CD14-positive monocyte (primary cell): ENCODE results near the gene TIFAB. TPM values are rescaled to one million over a fixed set of nuclear protein-coding genes. Genes with fewer than 3 reads are reported as not detected.

Experiments
- DNase-seq, 3 donors: peaks; one replicate each; pipeline ENCODE4 v3.0.0-alpha.2; 2011 to 2022
- H2AFZ ChIP-seq: 2 replicates; pipeline ENCODE4 v1.6.0; 2012; ENCODE audit warnings: mild to moderate bottlenecking, low read depth, low read length, inconsistent platforms; ENCODE audit not compliant: insufficient read depth, poor library complexity, severe bottlenecking
- H3K27ac ChIP-seq, 2 donors: 1 replicate in 1 of 2; 2 replicates in 1 of 2; pipeline ENCODE4 v1.5.1; 2012 to 2013; ENCODE audit warnings: low read length in 2 of 2, control low read depth in 1 of 2, inconsistent platforms in 1 of 2, low read depth in 1 of 2, mild to moderate bottlenecking in 1 of 2
- H3K27me3 ChIP-seq, 2 donors: one replicate each; pipeline versions ENCODE4 v1.6.0 to v1.6.1; 2011 to 2013; ENCODE audit warnings: low read length in 2 of 2; ENCODE audit not compliant: control insufficient read depth in 2 of 2, insufficient read depth in 2 of 2
- H3K36me3 ChIP-seq, 2 donors: replicated peaks in 1 of 2; 1 replicate in 1 of 2; 2 replicates in 1 of 2; pipeline versions ENCODE4 v1.5.1 to v1.6.1; 2012 to 2013; ENCODE audit warnings: low read length in 2 of 2, control low read depth in 1 of 2, inconsistent platforms in 1 of 2, mild to moderate bottlenecking in 1 of 2; ENCODE audit not compliant: insufficient read depth in 2 of 2, control insufficient read depth in 1 of 2
- H3K4me1 ChIP-seq, 2 donors: 1 replicate in 1 of 2; 2 replicates in 1 of 2; pipeline versions ENCODE4 v1.5.1 to v1.6.1; 2012 to 2013; ENCODE audit warnings: low read length in 2 of 2, control low read depth in 1 of 2, inconsistent platforms in 1 of 2, mild to moderate bottlenecking in 1 of 2, moderate library complexity in 1 of 2; ENCODE audit not compliant: insufficient read depth in 2 of 2, control insufficient read depth in 1 of 2
- H3K4me2 ChIP-seq: replicated peaks from 2 replicates; pipeline ENCODE3; 2012; ENCODE audit warnings: low read length, moderate library complexity, mild to moderate bottlenecking; ENCODE audit not compliant: poor library complexity, severe bottlenecking; ENCODE audit errors: extremely low read depth
- H3K4me3 ChIP-seq, 3 experiments: fragments of 200-600 bp in 1 of 3; sonication (generic) in 1 of 3; replicated peaks in 1 of 3; 1 replicate in 2 of 3; 2 replicates in 1 of 3; pipeline ENCODE4 v1.5.1; 2011 to 2013; ENCODE audit warnings: low read length in 3 of 3, mild to moderate bottlenecking in 3 of 3, control low read depth in 2 of 3, low read depth in 2 of 3, inconsistent platforms in 1 of 3, moderate library complexity in 1 of 3
- H3K79me2 ChIP-seq: 2 replicates; pipeline ENCODE4 v1.6.0; 2012; ENCODE audit warnings: mild to moderate bottlenecking, control low read depth, inconsistent platforms, low read length, moderate library complexity; ENCODE audit not compliant: insufficient read depth
- H3K9ac ChIP-seq: 2 replicates; pipeline ENCODE4 v1.6.0; 2017; ENCODE audit warnings: low read length, mild to moderate bottlenecking; ENCODE audit not compliant: insufficient read depth, poor library complexity, severe bottlenecking
- H3K9me3 ChIP-seq, 2 donors: replicated peaks in 1 of 2; 1 replicate in 1 of 2; 2 replicates in 1 of 2; pipeline versions ENCODE4 v1.5.1 to v1.6.1; 2012 to 2013; ENCODE audit warnings: low read length in 2 of 2, control low read depth in 1 of 2; ENCODE audit not compliant: control insufficient read depth in 1 of 2, insufficient read depth in 1 of 2
- H4K20me1 ChIP-seq: 2 replicates; pipeline ENCODE4 v1.6.0; 2012; ENCODE audit warnings: mild to moderate bottlenecking, low read length, control low read depth, moderate library complexity; ENCODE audit not compliant: insufficient read depth
- H3K27ac Mint-ChIP-seq, 7 donors: one replicate each; pipeline ENCODE4 v1.8.0; 2020; ENCODE audit warnings: mild to moderate bottlenecking in 7 of 7, mixed read lengths in 7 of 7, moderate library complexity in 6 of 7, inconsistent platforms in 2 of 7
- H3K27me3 Mint-ChIP-seq, 3 donors: one replicate each; pipeline ENCODE4 v1.8.0; 2021 to 2022; ENCODE audit warnings: low read depth in 3 of 3, mild to moderate bottlenecking in 3 of 3, mixed read lengths in 3 of 3, moderate library complexity in 3 of 3, inconsistent platforms in 1 of 3
- H3K36me3 Mint-ChIP-seq, 2 donors: one replicate each; pipeline ENCODE4 v1.8.0; 2020; ENCODE audit warnings: mixed read lengths in 2 of 2, inconsistent platforms in 1 of 2, mild to moderate bottlenecking in 1 of 2
- H3K4me1 Mint-ChIP-seq: one replicate; pipeline ENCODE4 v1.8.0; 2020; ENCODE audit warnings: mild to moderate bottlenecking, mixed read lengths
- H3K4me3 Mint-ChIP-seq, 2 donors: one replicate each; pipeline ENCODE4 v1.8.0; 2020; ENCODE audit warnings: mild to moderate bottlenecking in 2 of 2, mixed read lengths in 2 of 2, moderate library complexity in 1 of 2
- H3K9me3 Mint-ChIP-seq, 7 donors: one replicate each; pipeline ENCODE4 v1.8.0; 2020 to 2022; ENCODE audit warnings: mixed read lengths in 7 of 7, mild to moderate bottlenecking in 6 of 7, moderate library complexity in 6 of 7, inconsistent platforms in 2 of 7
- WGBS: methylation state at CpG from one replicate; pipeline ENCODE4 v1.1.5; 2013; ENCODE audit warnings: missing lambda C conversion rate; ENCODE audit not compliant: insufficient coverage; 5-methylcytosine and 5-hydroxymethylcytosine counted together
- intact Hi-C, 2 donors: fragments of 100-400 bp; cut with micrococcal nuclease; formaldehyde crosslinking; loops; one replicate each; pipeline versions ENCODE4 v1.15.0 to v1.15.1; 2023
- polyA plus RNA-seq, 3 donors: library from polyadenylated mRNA; depleted of rRNA in 1 of 3; unstranded in 2 of 3; stranded (reverse) in 1 of 3; fragments of 300-500 nt in 2 of 3; fragments of >200 nt in 1 of 3; fragmentation: Illumina TruSeq in 2 of 3; gene quantifications; 1 replicate in 2 of 3; 2 replicates in 1 of 3; pipeline ENCODE4 v1.2.3, GENCODE V29; 2012 to 2021
- TF ChIP-seq, protein P1 (sequence below): fragments of 200-600 bp; IDR thresholded peaks from one replicate; pipeline ENCODE4 v1.8.0; 2022; ENCODE audit warnings: antibody characterized with exemption, mild to moderate bottlenecking

Gene TIFAB
- polyA plus RNA-seq, 3 donors = 0.29 to 0.71 (median 0.50) TPM

GRCh38 chr5:135443161-135443960 lies 8.8 kb downstream of the TIFAB start:
- no peaks in the 10 kb centered on the region for H3K9me3 ChIP-seq
- no peak overlapping the region for H3K4me2 ChIP-seq
- H3K36me3 ChIP-seq = no peaks in the 10 kb centered on the region
- H3K9ac ChIP-seq = no peak overlapping the region
- no peak overlapping the region for H3K4me3 ChIP-seq
- Mint-ChIP-seq H3K27ac (peak overlapping the region in 3 of 7 donors; percentile 30 to 68 (median 54)), H3K4me1 (peaks cover 76% of the 10 kb centered on the region), H3K27me3 (peaks cover 0 to 3% (median 2%) of the 10 kb centered on the region in 3 donors), H3K36me3 (peaks cover 3 to 18% of the 10 kb centered on the region in 2 donors), H3K9me3 (no peaks in the 10 kb centered on the region), H3K4me3 (no peak overlapping the region)
- intact Hi-C loops = no loop called here
- H3K4me1 ChIP-seq = peaks cover 71 to 72% of the 10 kb centered on the region in 2 donors
- H3K27ac ChIP-seq = no peak overlapping the region
- DNase-seq = no peak
- TF ChIP-seq, protein P1, sequence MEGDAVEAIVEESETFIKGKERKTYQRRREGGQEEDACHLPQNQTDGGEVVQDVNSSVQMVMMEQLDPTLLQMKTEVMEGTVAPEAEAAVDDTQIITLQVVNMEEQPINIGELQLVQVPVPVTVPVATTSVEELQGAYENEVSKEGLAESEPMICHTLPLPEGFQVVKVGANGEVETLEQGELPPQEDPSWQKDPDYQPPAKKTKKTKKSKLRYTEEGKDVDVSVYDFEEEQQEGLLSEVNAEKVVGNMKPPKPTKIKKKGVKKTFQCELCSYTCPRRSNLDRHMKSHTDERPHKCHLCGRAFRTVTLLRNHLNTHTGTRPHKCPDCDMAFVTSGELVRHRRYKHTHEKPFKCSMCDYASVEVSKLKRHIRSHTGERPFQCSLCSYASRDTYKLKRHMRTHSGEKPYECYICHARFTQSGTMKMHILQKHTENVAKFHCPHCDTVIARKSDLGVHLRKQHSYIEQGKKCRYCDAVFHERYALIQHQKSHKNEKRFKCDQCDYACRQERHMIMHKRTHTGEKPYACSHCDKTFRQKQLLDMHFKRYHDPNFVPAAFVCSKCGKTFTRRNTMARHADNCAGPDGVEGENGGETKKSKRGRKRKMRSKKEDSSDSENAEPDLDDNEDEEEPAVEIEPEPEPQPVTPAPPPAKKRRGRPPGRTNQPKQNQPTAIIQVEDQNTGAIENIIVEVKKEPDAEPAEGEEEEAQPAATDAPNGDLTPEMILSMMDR = no peak
- no peak overlapping the region for H2AFZ ChIP-seq
- WGBS = 93% methylated on average over 2 of the region's 6 CpGs
- no peaks in the 10 kb centered on the region for H4K20me1 ChIP-seq
- H3K79me2 ChIP-seq = peaks cover 73% of the 10 kb centered on the region
- H3K27me3 ChIP-seq = no peaks in the 10 kb centered on the region

DNA sequence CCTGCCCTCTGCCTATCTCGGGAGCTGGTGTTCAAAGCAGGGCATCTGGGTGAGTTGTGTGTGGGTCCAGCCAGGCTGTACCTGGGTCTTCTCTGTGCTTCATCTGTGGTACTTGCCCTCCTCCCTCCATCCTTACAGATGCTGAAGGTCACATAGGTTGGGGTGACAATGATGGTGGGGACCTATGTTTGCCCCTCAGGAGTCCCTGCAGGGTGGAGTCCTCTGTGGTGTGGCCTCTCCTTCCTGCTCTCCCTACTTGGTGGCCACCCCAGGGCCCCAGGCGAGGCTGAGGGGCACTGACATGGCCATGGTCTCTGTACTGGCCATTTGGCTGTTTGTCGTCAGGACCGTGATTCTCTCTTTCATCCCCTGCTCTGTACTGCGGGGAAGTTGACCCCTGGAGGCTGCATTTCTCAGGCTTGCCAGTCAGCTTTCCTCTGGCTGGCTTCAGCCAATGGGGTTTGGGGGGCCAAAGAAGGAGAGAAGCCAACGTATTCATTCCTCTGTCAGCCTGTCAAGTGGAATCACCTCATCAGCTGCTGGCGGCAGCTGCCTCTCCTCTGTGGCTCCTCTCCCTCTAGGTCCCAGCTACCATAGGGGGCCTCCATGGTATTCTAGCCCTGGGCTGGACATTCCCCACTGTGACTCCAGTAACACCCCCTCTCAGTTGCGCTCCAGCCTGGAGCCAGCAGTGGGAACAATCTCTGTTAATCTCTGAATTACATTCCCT lies 9.6 kb downstream of the TIFAB start:
- no peaks in the 10 kb centered on the region for H3K9me3 ChIP-seq
- intact Hi-C loops = no loop called here
- no peaks in the 10 kb centered on the region for H4K20me1 ChIP-seq
- Mint-ChIP-seq H3K36me3 (peaks cover 3 to 16% of the 10 kb centered on the region in 2 donors), H3K4me1 (peaks cover 80% of the 10 kb centered on the region), H3K4me3 (no peak overlapping the region), H3K9me3 (no peaks in the 10 kb centered on the region), H3K27ac (peak overlapping the region; percentile 1 to 77 (median 56)), H3K27me3 (peaks cover 0 to 3% (median 2%) of the 10 kb centered on the region in 3 donors)
- H3K4me1 ChIP-seq = peaks cover 77 to 80% of the 10 kb centered on the region in 2 donors
- no peak overlapping the region for H3K4me2 ChIP-seq
- no peaks in the 10 kb centered on the region for H3K27me3 ChIP-seq
- H3K9ac ChIP-seq = no peak overlapping the region
- peak overlapping the region in 1 of 2 donors; percentile 20 for H3K27ac ChIP-seq
- no peak for DNase-seq
- peaks cover 65% of the 10 kb centered on the region for H3K79me2 ChIP-seq
- no peak overlapping the region for H2AFZ ChIP-seq
- H3K36me3 ChIP-seq = no peaks in the 10 kb centered on the region
- TF ChIP-seq, protein P1 = no peak
- H3K4me3 ChIP-seq = no peak overlapping the region
- WGBS = 75% methylated on average over 5 of the region's 8 CpGs
